HG03064 (cell line): ENCODE measurements around the gene ARF6.
"Not testable (repeated sequence)": the region's sequence is repeated elsewhere in the genome, so short reads cannot be mapped to it uniquely, and the experiment has no call there.

ENCODE experiments used
- ATAC-seq: cut with Tn5 transposase; IDR thresholded peaks from one replicate; pipeline ENCODE4 v1.9.1; 2021; ENCODE audit warnings: low read depth; ENCODE audit not compliant: unreplicated experiment

The ARF6 gene

GRCh38 chr14:49936246-49936645, 43.4 kb downstream of the ARF6 start:
- not testable (repeated sequence) for ATAC-seq

- ATAC-seq: not testable (repeated sequence)
These were observed 44.0 kb downstream of the ARF6 start for GRCh38 chr14:49936882-49937281.

- not testable (repeated sequence) for ATAC-seq
These were observed 46.3 kb downstream of the ARF6 start for GRCh38 chr14:49939215-49939614.

GRCh38 chr14:49939884-49940510, 47.1 kb downstream of the ARF6 start:
- no peak for ATAC-seq

- ATAC-seq: no peak
These were observed 48.0 kb downstream of the ARF6 start for GRCh38 chr14:49940808-49941421.

GRCh38 chr14:49942090-49942489, 49.2 kb downstream of the ARF6 start:
- no peak for ATAC-seq

GRCh38 chr14:49944501-49944900, 51.6 kb downstream of the ARF6 start:
- ATAC-seq: no peak

- ATAC-seq: no peak
These were observed 52.8 kb downstream of the ARF6 start for GRCh38 chr14:49945448-49946319.
